HG03342 (cell line): ENCODE results near the gene ASZ1.

Experiments
- ATAC-seq: cut with Tn5 transposase; IDR thresholded peaks from one replicate; pipeline ENCODE4 v1.9.1; 2021; ENCODE audit warnings: mild to moderate bottlenecking, moderate library complexity; ENCODE audit not compliant: unreplicated experiment

The ASZ1 gene

DNA sequence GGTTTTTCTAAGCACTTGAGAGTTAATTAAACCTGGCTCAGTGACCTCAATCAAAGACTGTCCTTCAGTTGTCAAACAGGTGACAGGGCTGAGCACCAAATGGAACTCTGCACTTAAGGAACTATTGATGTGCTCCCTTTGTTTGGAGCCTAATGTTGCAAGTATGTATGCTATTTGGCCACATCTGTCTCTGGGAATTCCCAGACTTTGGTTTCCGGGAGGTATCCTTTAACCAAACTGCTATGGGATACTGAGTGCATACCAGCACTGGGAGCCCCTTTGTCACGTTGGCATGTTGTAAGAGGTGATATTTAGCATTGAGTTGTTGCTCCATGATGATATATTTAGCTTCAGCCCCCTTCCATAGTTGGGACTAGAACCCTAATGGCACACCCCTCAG, 25.2 kb downstream of the ASZ1 start:
- ATAC-seq: no peak

DNA sequence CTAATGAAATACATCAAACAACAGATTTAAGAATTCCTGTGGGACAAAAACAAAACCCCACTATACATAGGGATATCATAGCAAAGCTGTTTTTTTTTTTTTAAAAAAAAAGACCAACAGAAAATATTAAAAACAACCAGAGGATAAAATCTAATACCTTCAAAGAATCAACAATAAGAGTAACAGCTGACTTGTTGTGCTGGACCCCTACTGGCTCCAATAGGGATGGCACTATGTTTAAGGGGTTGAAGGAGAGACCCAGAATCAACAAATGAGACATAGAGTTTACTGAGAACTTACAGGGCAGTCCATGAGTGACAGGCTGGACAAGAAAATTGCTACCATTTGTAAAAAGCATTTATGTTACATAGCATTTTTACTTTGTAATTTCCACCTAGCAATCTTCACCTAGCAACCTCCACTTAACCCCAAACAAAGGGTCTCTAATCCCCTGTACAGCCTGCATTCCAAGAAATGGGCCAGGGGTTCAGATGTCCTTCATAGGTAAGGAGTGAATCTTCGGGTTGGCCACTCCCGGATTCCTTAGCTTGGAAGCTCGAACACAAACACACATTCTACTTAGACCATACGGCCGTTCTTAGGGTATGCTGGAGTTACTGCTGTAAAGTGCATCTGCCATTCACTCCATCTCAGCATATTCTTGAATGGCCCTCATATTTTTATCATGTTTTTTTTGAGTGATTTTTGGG, 25.8 kb downstream of the ASZ1 start:
- ATAC-seq: peak; percentile 62

DNA sequence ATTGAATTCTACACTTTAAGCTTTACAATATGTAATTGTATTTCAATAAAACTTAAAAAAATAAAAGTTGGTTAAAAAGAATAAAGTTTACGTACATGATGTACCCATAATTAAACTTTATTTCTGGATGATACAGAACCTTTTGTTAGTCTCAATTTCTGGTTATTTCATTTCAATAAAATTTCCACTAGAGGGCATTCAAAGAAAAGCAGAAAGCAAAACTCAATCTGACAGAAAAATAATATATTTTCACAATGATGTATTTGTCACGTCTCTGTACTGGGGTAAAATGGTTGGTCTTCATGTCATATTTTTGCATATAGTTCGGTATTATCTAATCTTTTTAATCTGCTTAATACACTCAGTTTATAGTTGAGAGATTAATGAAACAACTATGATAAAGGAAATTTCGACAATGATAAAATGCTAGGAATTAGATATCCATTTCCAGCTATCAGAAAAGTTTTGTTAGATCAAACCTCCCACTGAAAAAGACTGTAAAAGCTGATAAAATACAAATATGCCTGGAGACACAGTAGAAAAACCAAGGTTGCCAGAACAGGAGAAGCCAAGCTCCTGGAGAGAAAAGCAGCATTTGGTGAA, 27.4 kb downstream of the ASZ1 start:
- ATAC-seq: no peak

DNA sequence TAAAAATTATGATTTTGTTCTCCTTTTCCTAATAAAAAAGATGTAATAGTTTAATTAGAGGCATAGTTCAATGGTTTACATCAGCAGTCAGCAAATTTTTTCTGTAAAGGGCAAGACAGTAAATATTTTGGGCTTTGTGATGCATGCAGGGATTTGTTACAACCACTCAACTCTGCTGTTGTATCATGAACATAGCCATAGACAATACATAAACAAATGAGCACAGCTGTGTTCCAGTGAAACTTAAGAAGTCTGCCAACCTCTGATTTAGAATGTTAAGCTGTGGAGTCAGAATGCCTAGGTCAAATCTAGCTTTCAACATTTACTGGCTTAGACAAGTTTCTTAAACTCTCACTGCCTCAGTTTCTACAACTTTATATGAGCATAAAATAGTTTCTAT, 31.6 kb downstream of the ASZ1 start:
- ATAC-seq: no peak

DNA sequence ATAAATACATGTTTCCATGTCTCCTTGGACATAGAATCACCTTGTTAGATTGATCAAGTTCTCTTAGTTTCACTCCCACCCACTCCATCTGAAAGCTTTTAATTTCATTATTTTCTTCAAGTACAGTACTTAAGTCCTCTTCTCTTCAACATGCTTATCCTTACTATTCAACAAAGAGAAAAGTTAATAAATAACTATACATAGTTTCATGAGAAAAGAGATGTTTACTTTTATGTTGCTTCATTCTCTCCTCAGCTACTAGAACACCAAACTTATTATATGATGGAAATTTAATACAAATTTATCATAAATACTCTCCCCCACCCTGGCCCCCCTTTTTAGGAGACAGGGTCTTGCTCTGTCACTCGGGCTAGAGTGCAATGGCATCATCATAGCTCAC, 33.5 kb downstream of the ASZ1 start:
- no peak for ATAC-seq

DNA sequence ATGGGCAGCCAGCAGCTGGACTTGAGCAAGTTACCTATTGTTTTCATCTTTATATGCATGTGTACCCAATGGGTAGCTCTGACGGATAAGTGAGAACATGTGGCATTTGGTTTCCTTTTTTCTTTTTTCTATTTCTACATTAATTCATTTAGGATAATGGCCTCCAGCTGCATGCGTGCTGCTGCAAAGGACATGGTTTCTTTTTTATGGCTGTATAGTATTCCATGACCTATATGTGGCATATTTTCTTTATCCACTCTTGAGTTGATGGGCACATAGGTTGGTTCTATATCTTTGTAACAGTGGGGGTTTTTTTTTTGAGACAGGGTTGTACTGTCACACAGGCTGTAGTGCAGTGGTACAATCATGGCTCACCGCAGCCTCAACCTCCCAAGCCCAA, 37.4 kb downstream of the ASZ1 start:
- no peak for ATAC-seq

DNA sequence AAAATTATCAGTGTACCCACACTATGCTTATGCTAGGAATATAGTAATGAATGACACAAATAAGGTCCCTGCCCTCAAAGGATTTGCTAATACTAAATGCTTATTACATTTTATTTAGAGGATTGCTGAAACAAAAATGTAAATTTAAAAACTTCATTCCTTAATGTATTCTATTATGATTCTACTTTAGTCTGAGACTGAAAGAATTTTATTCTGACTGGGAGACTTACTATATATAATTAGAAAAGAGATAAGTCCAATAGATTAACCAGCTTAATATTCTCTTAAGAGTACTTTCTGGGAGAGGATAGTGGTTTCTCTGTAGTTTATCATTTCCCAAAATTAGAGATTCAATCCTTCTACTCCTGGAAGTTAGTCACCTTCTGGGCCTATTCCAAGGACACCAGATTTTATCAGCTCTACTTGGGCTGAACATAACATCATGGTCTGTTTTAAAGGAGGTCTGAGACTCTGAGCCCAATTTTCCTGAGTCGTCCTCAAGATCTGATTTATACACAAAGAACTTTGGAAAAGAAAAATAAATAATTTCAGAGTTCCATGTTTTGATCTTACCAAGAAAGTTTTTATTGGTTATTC, 41.1 kb downstream of the ASZ1 start:
- ATAC-seq: no peak

DNA sequence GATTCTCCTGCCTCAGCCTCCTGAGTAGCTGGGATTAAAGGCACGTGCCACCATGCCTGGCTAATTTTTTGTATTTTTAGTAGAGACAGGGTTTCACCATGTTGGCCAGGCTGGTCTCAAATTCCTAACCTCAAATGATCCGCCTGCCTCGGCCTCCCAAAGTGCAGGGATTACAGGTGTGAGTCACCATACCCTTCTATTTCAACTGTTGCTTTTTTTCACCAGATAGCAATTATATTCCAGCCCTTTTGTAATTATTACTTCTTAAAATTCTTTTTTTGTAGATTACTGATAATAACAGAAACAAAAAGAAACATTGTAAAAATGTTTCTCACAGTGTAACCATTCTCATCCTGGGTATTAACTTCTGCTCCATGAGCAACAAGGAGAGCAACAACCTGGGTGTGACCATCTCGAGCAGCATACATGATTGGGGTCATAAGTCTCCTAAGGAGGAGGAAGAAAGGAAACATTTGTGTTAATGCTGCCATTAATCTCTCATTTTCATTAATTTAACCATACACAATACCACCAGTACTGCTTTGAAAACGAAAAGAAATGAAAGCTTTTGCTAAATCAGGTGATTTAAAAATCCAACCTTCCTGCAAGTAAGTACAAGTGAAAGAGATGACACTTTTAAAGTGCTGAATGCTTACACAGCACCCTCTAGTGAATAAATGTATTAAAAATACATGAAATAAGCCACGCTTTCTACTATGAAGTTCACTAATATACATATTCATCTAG, 41.8 kb downstream of the ASZ1 start:
- ATAC-seq: peak; percentile 70

DNA sequence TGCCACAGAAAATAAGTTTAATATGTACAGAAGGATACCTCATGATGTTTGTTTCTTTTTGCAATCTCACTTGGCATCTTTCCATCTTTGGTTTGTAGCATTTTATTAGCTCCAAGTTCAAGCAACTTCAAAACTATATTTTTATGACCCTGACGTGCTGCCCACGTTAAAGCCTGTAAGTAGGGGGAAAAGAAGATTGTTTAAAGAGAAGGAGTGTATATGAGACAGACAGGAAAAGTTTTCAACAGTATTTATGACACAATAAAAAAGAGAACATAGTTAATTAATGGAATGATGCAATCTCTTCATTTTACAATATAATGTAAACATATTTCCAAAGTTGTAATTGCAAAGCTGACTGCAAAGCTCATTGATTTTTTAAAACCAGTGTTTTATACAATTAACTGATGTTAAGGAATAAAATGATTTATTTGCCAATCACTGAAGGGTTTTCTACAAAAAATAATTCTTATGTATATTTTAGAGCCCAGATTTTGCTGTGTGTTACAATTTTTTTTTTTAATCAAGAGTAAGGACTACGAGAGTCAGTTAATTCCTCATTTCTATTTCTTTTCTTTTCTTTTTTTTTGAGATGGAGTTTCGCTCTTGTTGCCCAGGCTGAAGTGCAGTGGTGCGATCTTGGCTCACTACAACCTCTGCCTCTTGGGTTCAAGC, 42.5 kb downstream of the ASZ1 start:
- no peak for ATAC-seq

DNA sequence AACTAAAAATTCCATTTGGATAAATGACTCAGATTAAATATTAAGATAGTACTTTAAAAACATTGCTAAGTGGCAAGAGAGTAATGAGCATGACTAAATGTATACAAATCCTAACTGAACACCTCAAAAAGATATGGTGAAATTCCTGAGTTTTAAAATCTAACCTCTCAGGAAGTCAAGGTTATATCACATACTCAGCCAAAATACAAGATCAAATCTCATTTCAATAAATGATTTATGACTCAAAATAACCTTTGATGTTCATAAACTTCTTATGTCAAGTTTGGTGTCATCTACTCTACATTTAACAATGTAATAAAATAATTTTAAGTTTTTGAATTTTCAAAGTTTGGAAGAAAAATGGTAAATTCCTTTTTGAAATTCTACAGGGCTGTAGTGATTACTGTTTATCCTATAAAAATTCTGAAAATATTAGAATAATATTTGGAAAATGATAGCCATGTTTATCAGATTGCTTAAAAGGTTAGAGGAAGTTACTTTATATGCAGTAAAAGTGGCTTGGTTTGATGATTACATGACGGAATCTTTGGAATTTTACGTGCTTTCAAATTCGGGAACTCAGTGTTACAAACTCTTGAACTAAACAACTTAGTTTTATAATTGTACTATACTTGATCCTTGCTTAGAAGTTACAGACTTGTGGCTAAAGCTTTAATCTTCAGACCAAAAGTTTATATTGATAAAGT, 43.7 kb downstream of the ASZ1 start:
- ATAC-seq: no peak

DNA sequence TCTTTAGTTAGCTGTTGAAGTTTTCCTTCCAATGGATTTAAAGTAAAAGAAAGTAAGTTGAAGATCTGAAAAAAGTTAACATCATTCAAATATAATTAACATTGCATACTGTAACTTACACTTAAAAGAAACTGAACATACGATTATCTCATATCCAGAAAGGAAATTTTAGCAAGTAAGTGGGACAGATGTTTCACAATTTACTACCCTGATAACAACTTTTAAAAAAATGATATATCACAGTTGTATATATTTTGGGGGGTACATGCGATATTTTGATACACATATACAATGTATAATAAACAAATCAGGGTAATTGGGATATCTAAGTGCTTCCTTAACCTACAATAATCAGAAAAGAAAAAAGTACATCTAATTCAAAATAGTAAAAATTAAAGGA, 44.2 kb downstream of the ASZ1 start:
- ATAC-seq: no peak

DNA sequence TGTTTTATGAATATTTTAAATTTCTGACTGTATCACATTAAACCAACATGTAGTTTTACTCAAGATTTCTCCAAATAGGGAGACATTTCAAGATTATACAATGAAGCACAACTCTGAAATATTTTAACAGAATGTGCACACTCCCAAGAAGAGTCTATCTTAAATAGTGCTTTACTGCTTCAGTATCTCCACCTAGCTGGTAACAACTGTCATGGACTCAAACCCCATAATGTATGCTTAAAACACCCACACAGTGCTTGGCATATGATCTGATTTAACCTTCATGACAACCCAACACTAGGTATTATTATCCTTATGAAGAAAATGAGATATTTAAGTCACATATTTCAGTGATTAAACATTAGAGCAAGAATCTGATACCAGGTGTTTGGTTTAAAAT, 45.9 kb downstream of the ASZ1 start:
- no peak for ATAC-seq

DNA sequence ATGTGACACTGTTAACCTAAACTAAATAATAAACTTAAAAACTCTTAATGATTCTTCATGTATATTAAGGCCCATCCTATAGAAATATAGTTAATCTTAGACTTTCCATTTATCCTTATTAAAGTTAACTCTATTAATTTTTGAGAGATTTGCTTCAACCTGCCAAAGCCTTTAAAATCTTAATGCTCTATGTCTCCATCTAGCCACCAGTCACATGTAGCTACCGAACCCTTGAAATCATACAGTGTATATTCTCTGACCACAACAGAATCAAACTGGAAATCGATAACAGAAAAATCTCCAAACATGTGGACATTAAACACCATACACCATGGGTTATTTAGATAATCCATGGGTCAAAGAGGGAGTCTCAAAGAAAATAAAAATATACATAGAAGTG, 51.9 kb downstream of the ASZ1 start:
- no peak for ATAC-seq

DNA sequence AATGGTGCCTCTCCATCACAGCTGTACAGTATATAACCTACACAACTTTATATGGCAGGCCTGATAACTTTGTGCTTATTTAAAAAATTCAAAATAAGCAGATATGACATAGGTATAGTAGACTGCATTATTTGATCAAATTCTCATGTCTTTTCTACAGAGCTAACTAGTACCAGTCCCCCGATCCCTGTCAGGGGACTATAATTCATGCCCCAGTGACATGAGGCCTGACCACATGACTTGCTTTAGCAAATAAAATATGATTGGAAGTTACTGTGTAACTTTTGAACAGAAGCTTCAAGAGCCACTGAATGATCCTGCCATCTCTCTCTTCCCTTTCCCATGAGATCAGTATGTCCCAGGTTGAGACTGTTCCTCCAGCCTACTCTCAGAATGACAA, 55.2 kb downstream of the ASZ1 start:
- no peak for ATAC-seq

DNA sequence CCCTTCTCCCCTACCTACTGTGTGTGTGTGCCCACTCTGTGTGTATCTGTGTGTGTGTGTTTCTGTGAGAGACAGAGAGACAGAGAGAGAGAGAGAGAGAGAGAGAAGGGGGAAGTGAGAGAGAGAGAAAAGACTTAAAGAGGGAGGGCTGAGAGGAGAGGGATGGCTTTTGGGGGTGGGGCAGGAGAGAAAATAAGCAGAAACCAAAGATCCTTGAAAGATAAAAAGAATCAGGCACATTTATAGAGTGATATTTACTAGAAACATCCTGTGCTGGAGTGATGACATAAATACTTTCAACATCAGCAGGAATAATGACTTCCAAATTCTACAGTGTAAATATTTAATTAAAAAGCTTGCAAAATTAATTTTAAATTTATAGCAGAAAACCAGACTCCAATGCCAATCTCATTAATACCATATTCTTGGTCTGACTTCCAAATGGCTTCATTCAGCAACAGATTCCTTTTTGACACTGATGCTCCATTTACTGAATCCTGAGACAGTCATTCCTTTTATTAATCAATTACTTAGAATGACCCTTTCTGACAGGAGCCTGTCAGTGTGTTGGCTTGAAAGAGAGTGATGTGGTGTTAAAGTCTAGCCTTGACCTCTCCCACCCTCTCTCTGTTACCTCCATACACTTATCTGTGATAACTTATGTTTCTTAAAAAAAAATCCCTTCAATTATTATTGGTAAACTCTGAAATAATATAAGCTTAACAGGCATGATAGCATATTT, 62.8 kb downstream of the ASZ1 start:
- ATAC-seq: no peak

DNA sequence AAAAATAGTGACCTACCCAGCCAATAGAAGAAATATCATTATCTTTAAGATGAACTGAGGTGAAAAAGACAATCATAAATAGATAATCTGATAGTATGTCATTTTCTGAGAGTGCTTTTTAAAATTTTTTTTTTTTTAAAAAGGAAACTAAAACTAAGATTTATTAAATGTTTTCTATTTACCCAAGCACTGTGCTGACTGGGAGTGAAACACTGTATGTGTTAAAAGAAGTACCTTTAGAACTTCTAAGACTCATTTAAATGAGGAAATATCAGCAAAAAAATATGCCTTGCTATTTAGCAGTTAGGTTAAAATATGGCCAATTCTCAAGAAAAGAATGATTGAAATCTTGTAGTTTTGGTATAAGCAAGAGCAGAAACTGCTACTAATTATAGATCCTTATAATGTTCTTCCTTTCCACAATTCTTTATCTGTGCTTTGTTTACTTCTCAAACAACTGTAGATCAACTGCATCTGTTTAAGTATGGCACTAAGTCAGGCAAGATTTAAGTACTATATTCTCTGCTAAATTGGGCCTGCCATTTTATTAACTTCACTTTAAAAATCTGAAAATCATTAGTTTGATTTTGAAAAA, 64.9 kb downstream of the ASZ1 start:
- peak; percentile 57 for ATAC-seq

DNA sequence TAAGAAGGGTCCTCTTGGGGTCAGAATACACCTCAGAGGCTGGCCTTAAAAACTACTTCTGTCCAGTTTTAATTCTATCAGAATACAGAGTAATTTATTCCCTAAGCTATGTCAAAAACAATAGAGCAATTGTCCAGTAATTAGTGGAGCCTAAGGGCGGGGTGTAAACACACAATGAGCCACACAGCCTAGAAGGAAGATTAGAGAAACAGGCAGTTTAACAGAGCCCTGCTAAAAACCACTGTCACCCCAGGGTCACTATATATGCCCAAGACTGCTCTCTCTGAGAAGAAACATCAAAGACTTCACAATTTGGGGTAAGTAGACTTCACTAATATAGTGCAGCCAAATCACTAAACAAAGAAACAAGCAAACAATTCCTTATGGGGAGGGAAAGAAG, 77.3 kb downstream of the ASZ1 start:
- no peak for ATAC-seq

DNA sequence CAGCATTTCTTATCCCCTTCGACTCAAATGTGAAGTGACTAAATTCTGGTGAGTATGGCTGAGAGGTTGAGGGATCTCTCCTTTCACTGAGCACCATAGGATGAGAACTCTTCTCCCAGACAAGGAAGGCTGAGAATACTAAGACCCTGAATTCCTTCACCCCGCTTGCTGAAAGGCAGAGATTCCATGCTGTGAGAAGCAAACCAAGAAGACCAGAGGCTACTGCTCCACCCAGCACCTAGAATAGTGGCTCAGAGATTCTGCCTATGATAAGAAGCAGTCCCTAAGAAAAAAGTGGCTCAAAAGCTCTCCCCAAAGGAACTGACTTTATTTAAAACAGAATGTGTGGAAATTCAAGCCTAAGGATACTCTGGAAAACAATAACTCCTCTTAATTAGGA, 77.7 kb downstream of the ASZ1 start:
- no peak for ATAC-seq

DNA sequence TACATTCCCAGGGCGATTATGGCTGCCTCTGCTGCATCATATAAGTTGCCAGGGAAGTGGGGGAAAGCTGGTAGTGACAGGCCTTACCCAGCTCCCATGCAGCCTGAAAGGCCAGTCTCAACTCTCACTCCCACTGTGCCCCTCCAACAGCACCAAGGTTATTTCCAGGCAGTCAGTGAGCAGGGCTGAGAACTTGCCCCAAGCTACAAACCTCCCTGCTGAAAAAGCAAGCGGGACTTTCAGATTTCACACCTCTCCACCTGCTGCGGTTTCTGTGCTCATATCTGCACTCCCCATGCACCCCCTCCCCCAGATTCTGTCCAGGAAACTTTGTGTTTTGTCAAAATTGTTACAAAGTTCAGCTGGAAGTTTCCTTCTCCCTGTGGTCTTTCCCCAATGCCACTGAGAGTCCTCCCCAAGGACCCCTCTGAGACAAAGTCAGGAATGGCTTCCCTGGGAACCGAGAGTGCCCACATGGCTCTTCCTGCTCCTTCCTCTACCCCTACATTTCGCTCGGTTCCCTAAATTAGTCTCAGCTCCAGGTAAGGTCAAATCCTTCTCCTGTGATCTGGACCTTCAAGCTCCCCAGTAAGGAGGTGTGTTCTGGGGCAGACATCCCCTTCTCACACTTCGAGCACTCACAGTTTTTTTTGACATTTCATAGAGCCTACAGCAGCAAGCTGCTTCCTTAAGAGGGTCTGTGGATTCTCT, 79.2 kb downstream of the ASZ1 start:
- peak; percentile 91 for ATAC-seq
